Natural killer cell (primary cell): ENCODE measurements around the gene GULP1. TPM values are rescaled to one million over a fixed set of nuclear protein-coding genes. Genes with fewer than 3 reads are reported as not detected.
"Not testable (repeated sequence)": the region's sequence is repeated elsewhere in the genome, so short reads cannot be mapped to it uniquely, and the experiment has no call there.

Experiments used
- ATAC-seq, 3 donors: fragments of 150-1000 bp in 2 of 3; fragments of 200-7000 bp in 1 of 3; cut with Tn5 transposase; 1 replicate in 1 of 3; 2 replicates in 2 of 3; pipeline ENCODE4 v1.10.0; 2021; ENCODE audit warnings: mild to moderate bottlenecking in 2 of 3, moderate library complexity in 2 of 3
- DNase-seq, 2 donors: peaks; one replicate each; pipeline versions ENCODE4 v3.0.0 to v3.0.0-alpha.2; 2013 to 2021; ENCODE audit warnings: mixed read lengths in 1 of 2
- H3K27ac ChIP-seq: one replicate; pipeline ENCODE4 v1.5.1; 2013; ENCODE audit warnings: mild to moderate bottlenecking, low read length
- H3K27me3 ChIP-seq: one replicate; pipeline ENCODE4 v1.6.1; 2013; ENCODE audit warnings: low read length; ENCODE audit not compliant: control insufficient read depth, insufficient read depth
- H3K36me3 ChIP-seq: one replicate; pipeline ENCODE4 v1.6.1; 2013; ENCODE audit warnings: low read length; ENCODE audit not compliant: control insufficient read depth, insufficient read depth
- H3K4me1 ChIP-seq: one replicate; pipeline ENCODE4 v1.6.1; 2013; ENCODE audit warnings: low read length; ENCODE audit not compliant: control insufficient read depth, insufficient read depth
- H3K4me3 ChIP-seq: one replicate; pipeline ENCODE4 v1.5.1; 2013; ENCODE audit warnings: low read length
- H3K9me3 ChIP-seq: one replicate; pipeline ENCODE4 v1.6.1; 2013; ENCODE audit warnings: low read length; ENCODE audit not compliant: control insufficient read depth, insufficient read depth
- H3K27ac Mint-ChIP-seq, 2 donors: one replicate each; pipeline ENCODE4 v1.8.0; 2022; ENCODE audit warnings: mild to moderate bottlenecking in 2 of 2, mixed read lengths in 2 of 2, moderate library complexity in 1 of 2
- H3K27me3 Mint-ChIP-seq, 2 donors: one replicate each; pipeline ENCODE4 v1.8.0; 2022; ENCODE audit warnings: low read depth in 2 of 2, mixed read lengths in 2 of 2
- H3K36me3 Mint-ChIP-seq: one replicate; pipeline ENCODE4 v1.8.0; 2022; ENCODE audit warnings: mixed read lengths
- H3K4me1 Mint-ChIP-seq, 2 donors: one replicate each; pipeline ENCODE4 v1.8.0; 2022; ENCODE audit warnings: mixed read lengths in 2 of 2
- H3K4me3 Mint-ChIP-seq: one replicate; pipeline ENCODE4 v1.8.0; 2022; ENCODE audit warnings: mild to moderate bottlenecking, moderate library complexity, mixed read lengths
- H3K9me3 Mint-ChIP-seq, 2 donors: one replicate each; pipeline ENCODE4 v1.8.0; 2022; ENCODE audit warnings: mixed read lengths in 2 of 2
- WGBS: methylation state at CpG from one replicate; pipeline ENCODE4 v1.1.7; 2013; ENCODE audit warnings: missing lambda C conversion rate; ENCODE audit not compliant: insufficient coverage; 5-methylcytosine and 5-hydroxymethylcytosine counted together
- intact Hi-C: fragments of 100-400 bp; cut with micrococcal nuclease; formaldehyde crosslinking; loops from one replicate; pipeline ENCODE4 v1.14.2; 2022
- total RNA-seq, 4 donors: library from RNA; stranded (reverse); fragments of 120-200 nt in 1 of 4; gene quantifications; one replicate each; pipeline versions ENCODE4 v1.2.3 to v1.2.4, GENCODE V29; 2013 to 2022
- TF ChIP-seq, protein P1 (sequence below): fragments of 200-600 bp; IDR thresholded peaks from one replicate; pipeline ENCODE4 v1.8.0; 2022; ENCODE audit warnings: antibody characterized with exemption

The GULP1 gene
- total RNA-seq, 3 donors from 2014 or later (not counting 1 experiment from before 2014, with no cell fraction given) = not detected

DNA sequence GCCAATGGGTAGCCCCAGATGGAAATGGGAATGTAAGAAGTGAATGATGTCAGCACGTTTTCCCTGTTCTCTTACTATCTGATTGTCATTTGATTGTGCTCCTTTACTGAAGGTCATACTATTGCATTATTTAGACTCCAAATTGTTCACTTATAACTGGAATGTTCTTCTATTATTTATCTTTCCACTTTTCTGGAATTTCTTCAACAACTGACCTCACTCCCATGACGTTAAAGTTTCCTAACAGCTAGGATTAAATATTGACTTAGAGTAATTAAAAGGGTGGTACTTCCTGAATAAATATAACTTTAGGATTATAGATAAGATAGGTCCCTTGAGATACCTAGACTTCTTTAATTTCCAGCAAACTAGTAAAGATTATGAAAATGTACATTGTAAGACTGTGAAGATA lies 10.9 kb upstream of the GULP1 start:
- H3K36me3 ChIP-seq = no peaks in the 10 kb centered on the region
- intact Hi-C loops = no loop called here
- H3K4me1 ChIP-seq = no peaks in the 10 kb centered on the region
- no peak for DNase-seq
- no peak overlapping the region for H3K27ac Mint-ChIP-seq
- no peaks in the 10 kb centered on the region for H3K27me3 Mint-ChIP-seq
- no peak for ATAC-seq
- H3K4me3 ChIP-seq = no peak overlapping the region
- H3K4me3 Mint-ChIP-seq = no peak overlapping the region
- H3K9me3 ChIP-seq = no peaks in the 10 kb centered on the region
- peaks cover 10 to 11% of the 10 kb centered on the region in 2 donors for H3K9me3 Mint-ChIP-seq
- WGBS = 33% methylated on average over 1 of the region's 2 CpGs
- H3K4me1 Mint-ChIP-seq = no peaks in the 10 kb centered on the region
- no peaks in the 10 kb centered on the region for H3K27me3 ChIP-seq
- no peak overlapping the region for H3K27ac ChIP-seq
- TF ChIP-seq, protein P1, sequence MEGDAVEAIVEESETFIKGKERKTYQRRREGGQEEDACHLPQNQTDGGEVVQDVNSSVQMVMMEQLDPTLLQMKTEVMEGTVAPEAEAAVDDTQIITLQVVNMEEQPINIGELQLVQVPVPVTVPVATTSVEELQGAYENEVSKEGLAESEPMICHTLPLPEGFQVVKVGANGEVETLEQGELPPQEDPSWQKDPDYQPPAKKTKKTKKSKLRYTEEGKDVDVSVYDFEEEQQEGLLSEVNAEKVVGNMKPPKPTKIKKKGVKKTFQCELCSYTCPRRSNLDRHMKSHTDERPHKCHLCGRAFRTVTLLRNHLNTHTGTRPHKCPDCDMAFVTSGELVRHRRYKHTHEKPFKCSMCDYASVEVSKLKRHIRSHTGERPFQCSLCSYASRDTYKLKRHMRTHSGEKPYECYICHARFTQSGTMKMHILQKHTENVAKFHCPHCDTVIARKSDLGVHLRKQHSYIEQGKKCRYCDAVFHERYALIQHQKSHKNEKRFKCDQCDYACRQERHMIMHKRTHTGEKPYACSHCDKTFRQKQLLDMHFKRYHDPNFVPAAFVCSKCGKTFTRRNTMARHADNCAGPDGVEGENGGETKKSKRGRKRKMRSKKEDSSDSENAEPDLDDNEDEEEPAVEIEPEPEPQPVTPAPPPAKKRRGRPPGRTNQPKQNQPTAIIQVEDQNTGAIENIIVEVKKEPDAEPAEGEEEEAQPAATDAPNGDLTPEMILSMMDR = no peak
- no peaks in the 10 kb centered on the region for H3K36me3 Mint-ChIP-seq

DNA sequence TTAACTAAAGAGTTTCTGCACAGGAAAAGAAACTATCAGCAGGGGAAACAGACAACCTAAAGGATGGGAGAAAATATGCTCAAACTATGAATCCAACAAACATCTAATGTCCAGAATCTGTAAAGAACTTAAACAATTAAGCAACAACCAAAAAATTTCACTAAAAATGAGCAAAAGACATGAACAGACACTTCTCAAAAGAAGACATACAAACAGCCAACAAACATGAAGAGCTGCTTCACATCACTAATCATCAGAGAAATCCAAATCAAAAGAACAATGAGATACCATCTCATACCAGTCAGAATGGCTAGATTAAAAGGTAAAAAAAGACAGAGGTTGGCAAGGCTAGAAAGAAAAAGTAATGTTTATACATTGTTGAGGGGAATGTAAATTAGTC lies 8.8 kb upstream of the GULP1 start:
- TF ChIP-seq, protein P1 = no peak
- intact Hi-C loops = no loop called here
- H3K27ac Mint-ChIP-seq = no peak overlapping the region

DNA sequence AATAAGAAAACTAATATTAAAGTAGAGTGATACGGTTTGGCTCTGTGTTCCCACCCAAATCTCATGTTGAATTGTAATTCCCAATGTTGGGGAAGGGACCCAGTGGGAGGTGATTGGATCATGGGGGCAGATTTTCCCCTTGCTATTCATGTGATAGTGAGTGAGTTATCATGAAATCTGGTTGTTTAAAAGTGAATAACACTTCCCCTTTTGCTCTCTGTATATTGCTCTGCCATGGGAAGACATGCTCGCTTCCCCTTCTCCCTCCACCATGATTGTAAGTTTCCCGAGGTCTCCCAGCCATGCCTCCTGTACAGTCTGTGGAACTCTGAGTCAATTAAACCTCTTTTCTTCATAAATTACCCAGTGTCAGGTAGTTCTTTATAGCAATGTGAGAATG lies 7.4 kb upstream of the GULP1 start:
- H3K27me3 ChIP-seq, H3K9me3 ChIP-seq, H3K27ac Mint-ChIP-seq, H3K27me3 Mint-ChIP-seq, H3K36me3 ChIP-seq, H3K36me3 Mint-ChIP-seq, ATAC-seq, intact Hi-C loops, DNase-seq, H3K27ac ChIP-seq, H3K4me1 ChIP-seq, H3K4me1 Mint-ChIP-seq, H3K4me3 ChIP-seq, H3K4me3 Mint-ChIP-seq: not testable (repeated sequence)
- WGBS = 68% methylated on average over 3 of the region's 3 CpGs
- H3K9me3 Mint-ChIP-seq = peaks cover 13 to 17% of the 10 kb centered on the region in 2 donors

More for the DNA sequence above, 8.8 kb upstream of the GULP1 start:
- Mint-ChIP-seq H3K4me3 (no peak overlapping the region), H3K9me3 (peaks cover 13 to 17% of the 10 kb centered on the region in 2 donors), H3K4me1 (no peaks in the 10 kb centered on the region), H3K27me3 (no peaks in the 10 kb centered on the region), H3K36me3 (no peaks in the 10 kb centered on the region)
- Histone ChIP-seq H3K36me3 (no peaks in the 10 kb centered on the region), H3K9me3 (no peaks in the 10 kb centered on the region), H3K27ac (no peak overlapping the region), H3K27me3 (no peaks in the 10 kb centered on the region), H3K4me1 (no peaks in the 10 kb centered on the region), H3K4me3 (no peak overlapping the region)
- no peak for ATAC-seq
- DNase-seq = no peak

DNA sequence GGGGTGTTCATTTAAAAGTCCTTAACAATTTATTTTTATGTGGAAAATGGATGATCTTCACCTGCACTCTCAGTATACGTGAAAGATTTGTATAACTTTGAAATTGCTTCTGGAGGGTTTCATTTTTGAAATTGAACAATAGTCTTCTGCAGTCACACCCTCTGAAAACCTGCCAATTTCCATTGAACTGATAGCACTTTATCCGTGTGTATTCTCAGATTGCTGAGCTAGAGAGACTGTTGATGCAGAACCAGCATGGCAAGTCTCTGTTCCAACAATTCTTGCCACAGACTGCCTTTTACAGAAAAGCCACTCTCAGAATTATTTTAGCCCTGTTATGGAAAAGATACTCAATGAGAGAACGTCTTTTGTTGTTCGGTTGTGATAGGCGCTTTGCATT lies 6.6 kb upstream of the GULP1 start:
- Mint-ChIP-seq H3K27me3 (no peaks in the 10 kb centered on the region), H3K36me3 (no peaks in the 10 kb centered on the region), H3K27ac (no peak overlapping the region), H3K4me1 (no peaks in the 10 kb centered on the region), H3K9me3 (peaks cover 13 to 17% of the 10 kb centered on the region in 2 donors), H3K4me3 (no peak overlapping the region)
- Histone ChIP-seq H3K27me3 (no peaks in the 10 kb centered on the region), H3K4me1 (no peaks in the 10 kb centered on the region), H3K36me3 (no peaks in the 10 kb centered on the region), H3K4me3 (no peak overlapping the region), H3K9me3 (no peaks in the 10 kb centered on the region), H3K27ac (no peak overlapping the region)
- intact Hi-C loops = no loop called here
- ATAC-seq = no peak
- 99% methylated on average over 5 of the region's 5 CpGs for WGBS
- no peak for DNase-seq
- TF ChIP-seq, protein P1 = no peak
